Neutrophil (primary cell): ENCODE results near the gene TMEM270.
A peak's percentile ranks its signal among the peaks of the same experiment; 100 is the strongest.

ENCODE experiments used
- H3K27ac ChIP-seq: fragments of 200-600 bp; sonication (generic); 2 replicates; pipeline ENCODE4 v1.5.1; 2016; ENCODE audit warnings: mild to moderate bottlenecking, moderate library complexity
- H3K27me3 ChIP-seq: fragments of 200-600 bp; sonication (generic); 2 replicates; pipeline ENCODE4 v1.6.0; 2016; ENCODE audit warnings: mild to moderate bottlenecking
- H3K36me3 ChIP-seq: fragments of 200-600 bp; sonication (generic); 2 replicates; pipeline ENCODE4 v1.5.1; 2017
- H3K4me1 ChIP-seq, 2 experiments: fragments of 200-600 bp in 1 of 2; sonication (generic) in 1 of 2; 1 replicate in 1 of 2; 2 replicates in 1 of 2; pipeline versions ENCODE4 v1.5.1 to v1.6.1; 2013 to 2016; ENCODE audit warnings: low read depth in 1 of 2, low read length in 1 of 2, mild to moderate bottlenecking in 1 of 2, moderate library complexity in 1 of 2; ENCODE audit not compliant: control insufficient read depth in 1 of 2, insufficient read depth in 1 of 2
- H3K4me3 ChIP-seq, 2 experiments: fragments of 200-600 bp in 1 of 2; sonication (generic) in 1 of 2; 1 replicate in 1 of 2; 2 replicates in 1 of 2; pipeline ENCODE4 v1.5.1; 2013 to 2016; ENCODE audit warnings: low read depth in 1 of 2, low read length in 1 of 2, mild to moderate bottlenecking in 1 of 2, moderate library complexity in 1 of 2
- H3K9me3 ChIP-seq: fragments of 200-600 bp; sonication (generic); 2 replicates; pipeline ENCODE4 v1.5.1; 2016
- CTCF ChIP-seq: fragments of 200-600 bp; sonication (generic); IDR thresholded peaks from 2 replicates; pipeline ENCODE4 v1.5.1; 2016; ENCODE audit warnings: antibody characterized with exemption

TMEM270 gene

DNA sequence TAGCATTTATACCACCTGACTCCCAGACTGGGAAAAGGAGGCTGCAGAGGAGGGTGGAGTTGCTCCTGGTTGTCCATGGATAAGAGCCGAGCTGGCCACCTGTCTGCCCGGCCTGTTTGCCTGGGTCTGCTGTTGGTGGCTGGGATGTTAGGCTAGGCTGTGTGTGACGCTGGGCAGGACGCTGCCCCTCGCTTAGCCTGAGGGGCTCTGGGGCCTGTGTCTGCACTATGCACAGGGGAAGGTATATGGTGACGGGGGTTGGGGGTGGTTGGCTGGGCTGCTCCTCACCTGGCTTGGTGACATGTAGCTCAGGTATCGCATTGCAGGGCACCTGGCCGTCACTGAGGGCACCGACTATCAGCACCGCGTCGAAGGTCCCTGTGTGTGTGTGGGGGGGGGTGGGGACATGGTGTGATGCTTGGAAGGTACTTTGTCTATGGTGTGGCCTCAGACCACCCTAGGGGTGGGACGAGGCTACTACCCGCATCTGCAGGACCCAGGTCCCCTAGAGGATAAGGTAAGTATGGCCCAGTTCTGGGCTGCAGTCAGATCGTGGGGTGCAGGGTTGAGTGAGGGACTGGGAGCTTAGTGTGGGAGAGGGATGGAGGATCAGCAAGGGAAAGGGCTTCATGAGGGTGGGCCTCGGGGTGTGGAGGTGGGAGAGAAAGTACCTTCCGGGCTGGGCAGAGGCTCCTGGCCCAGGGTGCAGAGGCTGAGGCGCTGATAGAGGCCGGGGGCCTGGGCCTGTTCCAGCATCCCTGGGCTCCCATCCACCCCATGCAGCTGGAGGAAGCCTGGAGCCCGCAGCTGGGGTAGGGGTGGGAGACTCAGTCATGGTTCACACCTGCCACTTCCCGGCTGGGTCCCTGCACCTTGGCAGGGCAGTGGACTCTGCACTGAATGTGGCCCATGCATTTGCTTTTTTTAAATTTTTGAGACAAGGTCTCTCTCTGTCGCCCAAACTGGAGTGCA is 20.9 kb upstream of the TMEM270 start:
- TF ChIP-seq CTCF, result no peak
- H3K27me3 ChIP-seq, result peaks cover 49% of the 10 kb centered on the region
- H3K9me3 ChIP-seq, result no peaks in the 10 kb centered on the region
- H3K4me3 ChIP-seq, result no peak overlapping the region
- H3K27ac ChIP-seq, result no peak overlapping the region
- H3K36me3 ChIP-seq, result no peaks in the 10 kb centered on the region
- peaks cover 4 to 8% of the 10 kb centered on the region in 2 experiments for H3K4me1 ChIP-seq

GRCh38 chr7:73840715-73841379 is 20.1 kb upstream of the TMEM270 start:
- Histone ChIP-seq H3K27ac (no peak overlapping the region), H3K4me3 (no peak overlapping the region), H3K9me3 (no peaks in the 10 kb centered on the region), H3K27me3 (peaks cover 58% of the 10 kb centered on the region), H3K36me3 (no peaks in the 10 kb centered on the region), H3K4me1 (peaks cover 4 to 8% of the 10 kb centered on the region in 2 experiments)
- TF ChIP-seq CTCF, result no peak

- peaks cover 4 to 8% of the 10 kb centered on the region in 2 experiments for H3K4me1 ChIP-seq
- no peaks in the 10 kb centered on the region for H3K36me3 ChIP-seq
- H3K27me3 ChIP-seq, result peaks cover 62% of the 10 kb centered on the region
- no peaks in the 10 kb centered on the region for H3K9me3 ChIP-seq
- no peak overlapping the region for H3K27ac ChIP-seq
- no peak overlapping the region for H3K4me3 ChIP-seq
- TF ChIP-seq CTCF, result no peak
These were observed 19.3 kb upstream of the TMEM270 start for GRCh38 chr7:73841689-73842066.

DNA sequence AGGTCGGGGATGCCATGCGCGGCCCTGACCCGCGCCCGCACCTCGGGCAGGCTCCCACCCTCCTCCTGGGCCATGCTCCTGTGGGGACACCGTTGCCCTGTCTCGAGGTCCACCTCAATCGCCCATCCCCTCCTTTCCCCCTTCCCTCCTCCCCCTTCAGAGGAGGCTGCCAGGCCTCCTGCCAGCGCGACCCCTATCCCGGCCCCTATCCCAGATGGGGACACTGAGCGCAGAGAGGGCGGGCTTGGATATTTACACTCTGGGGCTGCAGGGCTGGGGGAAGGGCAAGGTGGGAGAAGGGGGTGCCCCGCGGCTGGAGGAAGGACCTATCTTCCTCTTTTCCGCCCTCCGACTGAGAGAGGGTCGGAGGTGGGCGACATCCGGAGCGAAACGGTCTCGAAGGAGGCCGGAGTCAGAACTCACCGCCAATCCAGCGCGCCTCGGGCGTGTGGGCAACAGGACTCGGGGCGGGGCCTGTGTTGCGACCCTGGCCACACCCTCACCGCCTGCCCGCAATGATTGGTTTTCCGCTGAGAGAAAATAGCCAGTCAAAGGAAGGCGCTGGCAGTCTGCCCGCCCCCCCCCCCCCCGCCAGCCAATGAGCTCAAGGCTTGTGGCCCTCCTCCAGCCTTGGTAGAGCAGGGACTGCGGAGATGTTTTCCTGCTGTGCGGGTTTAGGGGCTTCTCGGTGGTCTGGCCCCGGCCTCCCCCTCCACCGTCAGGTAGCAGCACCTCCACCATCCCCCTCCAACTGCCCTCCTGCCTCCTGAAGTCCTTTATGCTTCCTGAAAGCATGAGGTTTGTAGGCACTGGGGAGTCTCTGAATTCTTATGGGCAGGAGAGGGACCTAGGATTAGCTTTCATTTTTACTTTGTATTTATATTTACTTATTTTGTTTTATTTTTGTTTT is 18.6 kb upstream of the TMEM270 start, which contains the start of gene METTL27:
Gene METTL27 (minus strand): TSS at position 450 of the 910 bp plus-strand sequence. CDS start 376 bp downstream, at position 74.
- no peak within 1 kb of the TSS for H3K27ac ChIP-seq
- no peak for TF ChIP-seq CTCF
- H3K9me3 ChIP-seq, result no peaks in the 10 kb centered on the region
- no peaks in the 10 kb centered on the region for H3K36me3 ChIP-seq
- H3K27me3 ChIP-seq, result peaks cover 62% of the 10 kb centered on the region
- H3K4me1 ChIP-seq, result peaks cover 4 to 8% of the 10 kb centered on the region in 2 experiments
- peak within 1 kb of the TSS; percentile 34 to 47 for H3K4me3 ChIP-seq

GRCh38 chr7:73844131-73844547 is 16.8 kb upstream of the TMEM270 start:
- Histone ChIP-seq H3K27me3 (peaks cover 55% of the 10 kb centered on the region), H3K4me3 (no peak overlapping the region), H3K27ac (no peak overlapping the region), H3K9me3 (no peaks in the 10 kb centered on the region), H3K4me1 (peaks cover 4 to 8% of the 10 kb centered on the region in 2 experiments), H3K36me3 (no peaks in the 10 kb centered on the region)
- no peak for TF ChIP-seq CTCF
